Osteoblast (primary cell): ENCODE measurements around the gene ALDH3B1. TPM values are rescaled to one million over a fixed set of nuclear protein-coding genes. Genes with fewer than 3 reads are reported as not detected.

ENCODE experiments used
- DNase-seq: peaks from one replicate; pipeline ENCODE4 v3.0.0; 2011; ENCODE audit warnings: low spot score, mixed read lengths; ENCODE audit not compliant: insufficient read length; ENCODE audit errors: missing footprints
- H2AFZ ChIP-seq: 2 replicates; pipeline ENCODE4 v1.6.0; 2011; ENCODE audit warnings: mild to moderate bottlenecking, low read length
- H3K27ac ChIP-seq: 2 replicates; pipeline ENCODE4 v1.5.1; 2011; ENCODE audit warnings: mild to moderate bottlenecking, low read depth, low read length, moderate library complexity
- H3K27me3 ChIP-seq: 2 replicates; pipeline ENCODE4 v1.6.0; 2012; ENCODE audit warnings: mild to moderate bottlenecking, control low read depth, inconsistent platforms, low read length, moderate library complexity; ENCODE audit not compliant: insufficient read depth
- H3K36me3 ChIP-seq: 2 replicates; pipeline ENCODE4 v1.5.1; 2011; ENCODE audit warnings: mild to moderate bottlenecking, low read length, control low read depth, moderate library complexity; ENCODE audit not compliant: insufficient read depth
- H3K4me1 ChIP-seq: 2 replicates; pipeline ENCODE4 v1.5.1; 2011; ENCODE audit warnings: mild to moderate bottlenecking, low read length, control low read depth, moderate library complexity; ENCODE audit not compliant: insufficient read depth
- H3K4me2 ChIP-seq: 2 replicates; pipeline ENCODE4 v1.6.0; 2011; ENCODE audit warnings: mild to moderate bottlenecking, low read length; ENCODE audit not compliant: insufficient read depth
- H3K4me3 ChIP-seq: fragments of 200-600 bp; sonication (generic); 3 replicates; pipeline ENCODE4 v1.5.1; 2012; ENCODE audit warnings: mild to moderate bottlenecking, low read length, inconsistent platforms; ENCODE audit not compliant: insufficient read depth
- H3K79me2 ChIP-seq: 2 replicates; pipeline ENCODE4 v1.6.0; 2012; ENCODE audit warnings: mild to moderate bottlenecking, low read length, control low read depth, inconsistent platforms; ENCODE audit not compliant: insufficient read depth
- H3K9me3 ChIP-seq: 2 replicates; pipeline ENCODE4 v1.5.1; 2011; ENCODE audit warnings: low read depth, low read length, control low read depth
- H4K20me1 ChIP-seq: 2 replicates; pipeline ENCODE4 v1.6.0; 2012; ENCODE audit warnings: mild to moderate bottlenecking, low read length, control low read depth; ENCODE audit not compliant: insufficient read depth
- total RNA-seq: library from RNA; depleted of rRNA; stranded (reverse); fragments of >200 nt; gene quantifications from 2 replicates; pipeline ENCODE4 v1.2.3, GENCODE V29; 2012
- TF ChIP-seq, protein P1 (sequence below): IDR thresholded peaks from 2 replicates; pipeline ENCODE4 v1.5.1; 2011; ENCODE audit warnings: mild to moderate bottlenecking, low read depth, low read length, moderate library complexity; ENCODE audit errors: extremely low read depth

ALDH3B1 gene
- total RNA-seq, 1 donor = 63.0 TPM

DNA sequence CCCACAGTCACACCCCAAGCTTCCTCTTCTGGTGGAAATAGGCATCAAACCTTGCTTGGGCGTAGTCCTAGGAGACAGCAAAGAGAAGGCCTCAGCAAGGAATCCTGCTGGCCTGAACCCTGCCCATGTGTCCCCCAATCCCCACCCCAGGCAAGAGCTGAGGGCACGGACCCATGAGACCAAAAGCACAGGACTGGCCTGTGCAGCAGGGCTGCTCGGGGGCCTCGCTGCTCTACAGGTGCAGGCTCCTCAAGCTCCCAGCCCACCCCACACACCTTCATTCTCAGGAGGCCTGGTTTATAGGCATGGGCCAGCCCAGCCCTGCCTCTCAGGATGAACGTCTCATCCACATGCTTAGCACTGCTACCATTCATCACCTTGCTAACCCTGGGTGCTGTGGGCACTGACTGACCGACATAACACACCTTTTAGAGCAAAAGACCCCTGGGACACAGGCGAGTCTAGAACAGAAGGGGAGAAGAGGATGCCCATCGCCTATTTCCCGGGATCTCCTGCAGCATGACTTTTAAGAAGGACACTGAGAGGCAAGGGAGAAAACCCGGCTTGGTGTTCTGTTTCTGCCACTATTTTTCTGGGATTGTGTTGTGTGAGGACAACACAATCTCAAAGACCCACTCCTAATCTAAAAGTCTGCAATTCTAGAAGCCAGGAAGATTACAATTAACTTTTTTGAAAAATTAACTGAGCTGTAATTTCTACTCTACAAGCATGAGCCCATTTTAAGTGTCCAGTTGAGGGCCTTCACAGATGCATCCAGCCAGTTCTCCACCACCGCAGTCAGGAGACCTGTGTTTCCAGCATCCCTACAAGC lies 44.1 kb downstream of the ALDH3B1 start:
- Histone ChIP-seq H3K36me3 (peaks cover 28% of the 10 kb centered on the region), H3K4me1 (no peaks in the 10 kb centered on the region), H3K27me3 (no peaks in the 10 kb centered on the region), H3K4me2 (no peak overlapping the region), H3K4me3 (no peak overlapping the region), H2AFZ (no peak overlapping the region), H3K9me3 (no peaks in the 10 kb centered on the region), H3K79me2 (no peaks in the 10 kb centered on the region), H3K27ac (no peak overlapping the region), H4K20me1 (no peaks in the 10 kb centered on the region)
- DNase-seq = peak; percentile 69
- TF ChIP-seq, protein P1, sequence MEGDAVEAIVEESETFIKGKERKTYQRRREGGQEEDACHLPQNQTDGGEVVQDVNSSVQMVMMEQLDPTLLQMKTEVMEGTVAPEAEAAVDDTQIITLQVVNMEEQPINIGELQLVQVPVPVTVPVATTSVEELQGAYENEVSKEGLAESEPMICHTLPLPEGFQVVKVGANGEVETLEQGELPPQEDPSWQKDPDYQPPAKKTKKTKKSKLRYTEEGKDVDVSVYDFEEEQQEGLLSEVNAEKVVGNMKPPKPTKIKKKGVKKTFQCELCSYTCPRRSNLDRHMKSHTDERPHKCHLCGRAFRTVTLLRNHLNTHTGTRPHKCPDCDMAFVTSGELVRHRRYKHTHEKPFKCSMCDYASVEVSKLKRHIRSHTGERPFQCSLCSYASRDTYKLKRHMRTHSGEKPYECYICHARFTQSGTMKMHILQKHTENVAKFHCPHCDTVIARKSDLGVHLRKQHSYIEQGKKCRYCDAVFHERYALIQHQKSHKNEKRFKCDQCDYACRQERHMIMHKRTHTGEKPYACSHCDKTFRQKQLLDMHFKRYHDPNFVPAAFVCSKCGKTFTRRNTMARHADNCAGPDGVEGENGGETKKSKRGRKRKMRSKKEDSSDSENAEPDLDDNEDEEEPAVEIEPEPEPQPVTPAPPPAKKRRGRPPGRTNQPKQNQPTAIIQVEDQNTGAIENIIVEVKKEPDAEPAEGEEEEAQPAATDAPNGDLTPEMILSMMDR = no peak

DNA sequence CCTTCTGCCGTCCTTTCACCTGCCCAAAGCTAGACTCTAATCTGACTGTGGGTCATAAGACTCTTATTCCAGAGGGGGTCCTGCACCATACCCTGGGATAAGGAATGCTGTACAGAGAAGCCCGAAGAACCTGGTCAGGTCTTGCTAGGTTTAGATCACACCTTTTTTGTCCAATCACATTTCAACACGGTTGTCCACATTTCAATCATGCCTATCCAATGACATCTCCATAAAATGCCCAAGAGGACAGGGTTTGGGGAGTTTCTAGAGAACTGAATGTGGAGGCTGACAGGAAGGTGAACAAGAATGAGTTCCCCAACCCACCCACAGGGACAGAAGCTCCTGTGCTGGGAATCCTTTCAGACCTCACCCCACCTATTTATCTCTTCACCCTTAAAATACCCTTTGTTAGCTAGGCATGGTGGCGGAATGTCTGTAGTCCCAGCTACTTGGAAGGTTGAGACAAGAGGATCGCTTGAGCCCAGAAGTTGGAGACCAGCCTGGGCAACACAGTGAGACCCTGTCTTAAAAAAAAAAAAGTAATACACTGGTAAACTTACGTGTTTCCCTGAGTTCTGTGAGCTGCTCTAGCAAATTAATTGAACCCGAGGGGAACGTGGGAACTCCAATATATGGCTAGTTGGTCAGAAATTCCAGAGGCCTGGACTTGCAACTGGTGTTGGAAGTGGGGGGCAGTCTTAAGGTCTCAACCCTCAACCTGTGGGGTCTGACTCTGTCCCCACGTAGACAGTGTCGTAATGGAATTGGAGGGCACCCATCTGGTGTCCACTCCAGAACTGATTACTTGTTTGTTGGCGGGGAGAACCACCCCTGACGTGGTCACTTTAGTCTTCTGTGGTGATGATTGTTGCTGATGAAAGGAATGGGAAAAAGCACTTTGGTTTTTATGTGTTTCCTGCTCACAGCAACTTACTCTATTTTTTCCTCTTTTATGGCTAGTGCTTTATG lies 46.5 kb downstream of the ALDH3B1 start:
- H3K79me2 ChIP-seq = no peaks in the 10 kb centered on the region
- H3K4me2 ChIP-seq = no peak overlapping the region
- no peaks in the 10 kb centered on the region for H3K4me1 ChIP-seq
- H2AFZ ChIP-seq = no peak overlapping the region
- H3K27me3 ChIP-seq = no peaks in the 10 kb centered on the region
- no peaks in the 10 kb centered on the region for H3K9me3 ChIP-seq
- no peak overlapping the region for H3K4me3 ChIP-seq
- DNase-seq = peak; percentile 15
- H3K36me3 ChIP-seq = peaks cover 11% of the 10 kb centered on the region
- no peak overlapping the region for H3K27ac ChIP-seq
- TF ChIP-seq, protein P1 = no peak
- no peaks in the 10 kb centered on the region for H4K20me1 ChIP-seq

DNA sequence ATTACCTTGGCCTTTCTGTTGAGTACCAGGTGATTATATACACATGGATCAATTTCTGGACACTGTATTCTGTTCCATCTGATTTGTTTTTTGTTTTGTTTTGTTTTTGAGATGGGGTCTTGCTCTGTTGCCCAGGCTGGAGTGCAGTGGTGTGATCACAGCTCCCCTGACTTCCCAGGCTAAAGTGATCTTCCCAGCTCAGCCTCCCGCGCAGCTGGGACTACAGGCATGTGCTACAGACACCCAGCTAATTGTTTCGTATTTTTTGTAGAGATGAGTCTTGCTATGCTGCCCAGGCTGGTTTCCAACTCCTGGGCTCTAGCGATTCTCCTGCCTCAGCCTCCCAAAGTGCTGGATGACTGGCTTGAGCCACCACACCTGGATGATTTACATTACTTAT lies 47.7 kb downstream of the ALDH3B1 start:
- no peaks in the 10 kb centered on the region for H3K9me3 ChIP-seq
- TF ChIP-seq, protein P1 = no peak
- no peak overlapping the region for H3K27ac ChIP-seq
- no peak for DNase-seq
- H3K4me2 ChIP-seq = no peak overlapping the region
- H3K4me3 ChIP-seq = no peak overlapping the region
- H3K4me1 ChIP-seq = no peaks in the 10 kb centered on the region
- H3K27me3 ChIP-seq = no peaks in the 10 kb centered on the region
- no peaks in the 10 kb centered on the region for H3K79me2 ChIP-seq
- no peaks in the 10 kb centered on the region for H4K20me1 ChIP-seq
- peaks cover 3% of the 10 kb centered on the region for H3K36me3 ChIP-seq
- H2AFZ ChIP-seq = no peak overlapping the region

DNA sequence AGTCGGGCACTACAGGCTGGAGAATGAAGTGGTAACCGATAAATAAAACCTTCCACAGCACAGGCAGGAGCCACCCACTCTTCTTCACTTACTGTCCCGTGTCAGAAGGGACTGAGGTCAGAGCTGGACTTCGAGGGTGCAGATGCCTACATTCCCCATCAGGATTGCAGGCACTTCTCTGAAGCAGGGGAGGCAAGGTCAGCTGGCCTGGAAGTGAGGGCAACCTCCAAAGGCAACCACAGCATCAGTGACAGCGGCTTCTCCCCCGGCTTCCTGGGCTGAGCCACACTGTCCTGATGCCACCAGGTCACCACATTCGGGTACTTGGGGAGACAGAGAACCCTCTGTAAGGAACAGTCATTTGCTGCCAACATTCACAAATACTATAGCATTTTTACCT lies 51.4 kb downstream of the ALDH3B1 start:
- Histone ChIP-seq H2AFZ (no peak overlapping the region), H4K20me1 (no peaks in the 10 kb centered on the region), H3K36me3 (peaks cover 18% of the 10 kb centered on the region), H3K4me2 (no peak overlapping the region), H3K79me2 (no peaks in the 10 kb centered on the region), H3K27ac (no peak overlapping the region), H3K4me1 (no peaks in the 10 kb centered on the region), H3K9me3 (no peaks in the 10 kb centered on the region), H3K27me3 (no peaks in the 10 kb centered on the region), H3K4me3 (no peak overlapping the region)
- no peak for DNase-seq
- TF ChIP-seq, protein P1 = no peak
